K562 (cell line): ENCODE results near the gene RABGAP1L. TPM values are rescaled to one million over a fixed set of nuclear protein-coding genes. Genes with fewer than 3 reads are reported as not detected.

ENCODE experiments used
- BDP1 ChIP-seq: IDR thresholded peaks from 3 replicates; pipeline ENCODE4 v1.6.1; 2011; ENCODE audit not compliant: insufficient read length, insufficient read depth
- CHD4 ChIP-seq: fragments of 200-600 bp; sonication (generic); IDR thresholded peaks from 3 replicates; pipeline ENCODE4 v1.6.1; 2012; ENCODE audit warnings: low read depth, mild to moderate bottlenecking, mixed read lengths, low read length, inconsistent platforms; ENCODE audit not compliant: insufficient read depth, insufficient replicate concordance, poor library complexity, severe bottlenecking
- EGR1 ChIP-seq: fragments of 450-650 bp; conservative IDR thresholded peaks from 2 replicates; pipeline ENCODE4 v1.6.1; 2017; ENCODE audit warnings: mild to moderate bottlenecking
- EHMT2 ChIP-seq: fragments of 450-650 bp; IDR thresholded peaks from 2 replicates; pipeline ENCODE4 v1.6.1; 2018; ENCODE audit warnings: antibody characterized with exemption
- FOSL1 ChIP-seq: fragments of 200-800 bp; sonication (Bioruptor generic); conservative IDR thresholded peaks from 2 replicates; pipeline ENCODE4 v1.6.1; 2016; ENCODE audit warnings: missing genetic modification characterization, missing compliant biosample characterization
- GTF2A2 ChIP-seq: IDR thresholded peaks from 2 replicates; pipeline ENCODE4 v1.6.1; 2016; ENCODE audit warnings: mild to moderate bottlenecking, missing genetic modification characterization, missing compliant biosample characterization
- KAT2B ChIP-seq: IDR thresholded peaks from one replicate; pipeline ENCODE4 v1.6.1; 2012; ENCODE audit warnings: low read depth, mild to moderate bottlenecking, control low read depth, inconsistent platforms, low read length, moderate library complexity
- NFXL1 ChIP-seq: fragments of 450-650 bp; formaldehyde crosslinking; IDR thresholded peaks from 2 replicates; pipeline ENCODE4 v1.4.0; 2021; ENCODE audit warnings: mild to moderate bottlenecking
- PTTG1 ChIP-seq: fragments of 450-650 bp; IDR thresholded peaks from 2 replicates; pipeline ENCODE4 v1.6.1; 2016; ENCODE audit warnings: low read depth, mild to moderate bottlenecking, missing genetic modification characterization, missing compliant biosample characterization
- TARDBP ChIP-seq: fragments of 450-650 bp; IDR thresholded peaks from 2 replicates; pipeline ENCODE4 v1.6.1; 2016
- ZBTB7A ChIP-seq: IDR thresholded peaks from 2 replicates; pipeline ENCODE4 v1.6.1; 2011; ENCODE audit warnings: low read depth, mild to moderate bottlenecking, low read length, moderate library complexity, borderline replicate concordance; ENCODE audit not compliant: control insufficient read depth
- ZNF124 ChIP-seq: sonication (generic); formaldehyde crosslinking; IDR thresholded peaks from 2 replicates; pipeline ENCODE4 v1.8.1; 2022; ENCODE audit warnings: missing genetic modification reagents
- ZSCAN32 ChIP-seq: fragments of 450-650 bp; formaldehyde crosslinking; IDR thresholded peaks from 2 replicates; pipeline ENCODE4 v1.4.0; 2020; ENCODE audit warnings: mild to moderate bottlenecking, moderate library complexity
- polyA plus RNA-seq, 8 experiments: library from polyadenylated mRNA; depleted of rRNA in 4 of 8; stranded (reverse) in 5 of 8; unstranded in 3 of 8; fragments of >200 nt; fragmentation: Nextera tagmentation in 2 of 8; fragmentation: Illumina TruSeq in 1 of 8; extraction: Ambion mirVana in 2 of 8; extraction: Trizol in 1 of 8; gene quantifications; 2 replicates each; pipeline versions ENCODE4 v1.2.1 to v1.2.3, GENCODE V29; 2011 to 2014; ENCODE audit warnings: inconsistent platforms in 1 of 8, missing spikeins in 1 of 8
- total RNA-seq, 7 experiments: library from RNA; depleted of rRNA in 6 of 7; stranded (reverse); fragments of >200 nt in 6 of 7; fragmentation: Illumina TruSeq in 2 of 7; extraction: Trizol in 2 of 7; gene quantifications; 2 replicates each; pipeline versions ENCODE4 v1.2.1 to v1.2.3, GENCODE V29; 2011 to 2021; ENCODE audit warnings: low replicate concordance in 1 of 7
- TF ChIP-seq, protein P1 (sequence below), 3 experiments: fragments of 200-800 bp in 1 of 3; sonication (Bioruptor generic) in 1 of 3; sonication (generic) in 1 of 3; formaldehyde crosslinking in 1 of 3; IDR thresholded peaks; 2 replicates each; pipeline versions ENCODE4 v1.6.1 to v1.8.0; 2016 to 2022; ENCODE audit warnings: mild to moderate bottlenecking in 2 of 3, missing compliant biosample characterization in 2 of 3, missing genetic modification characterization in 2 of 3, missing genetic modification reagents in 1 of 3
- TF ChIP-seq, protein P2 (sequence below): fragments of 450-650 bp; formaldehyde crosslinking; IDR thresholded peaks from 2 replicates; pipeline ENCODE4 v1.4.0; 2020; ENCODE audit warnings: mild to moderate bottlenecking
- TF ChIP-seq, protein P3 (sequence below): fragments of 450-650 bp; IDR thresholded peaks from 2 replicates; pipeline ENCODE4 v1.7.0; 2016; ENCODE audit warnings: borderline replicate concordance
- TF ChIP-seq, protein P4 (sequence below): sonication (generic); formaldehyde crosslinking; IDR thresholded peaks from 2 replicates; pipeline ENCODE4 v1.8.0; 2022; ENCODE audit warnings: mild to moderate bottlenecking, missing genetic modification reagents
- TF ChIP-seq, protein P5 (sequence below), 2 experiments: fragments of 250-450 bp in 1 of 2; fragments of 450-650 bp in 1 of 2; sonication (Bioruptor Pico) in 1 of 2; IDR thresholded peaks; 2 replicates each; pipeline versions ENCODE4 v1.6.1 to v1.8.0; 2016 to 2021; ENCODE audit warnings: mild to moderate bottlenecking in 2 of 2, moderate library complexity in 2 of 2, missing compliant biosample characterization in 1 of 2, missing genetic modification characterization in 1 of 2
- TF ChIP-seq, protein P6 (sequence below): fragments of 250-450 bp; sonication (Bioruptor Pico); IDR thresholded peaks from 2 replicates; pipeline ENCODE4 v1.8.0; 2022; ENCODE audit warnings: moderate library complexity, mild to moderate bottlenecking, inconsistent platforms

Gene RABGAP1L
- total and polyA plus RNA-seq, 9 of the 15 experiments (the other 6 are each of a cell fraction or from before 2014, with no cell fraction given), result 16.5 to 44.9 (median 26.7) TPM

DNA sequence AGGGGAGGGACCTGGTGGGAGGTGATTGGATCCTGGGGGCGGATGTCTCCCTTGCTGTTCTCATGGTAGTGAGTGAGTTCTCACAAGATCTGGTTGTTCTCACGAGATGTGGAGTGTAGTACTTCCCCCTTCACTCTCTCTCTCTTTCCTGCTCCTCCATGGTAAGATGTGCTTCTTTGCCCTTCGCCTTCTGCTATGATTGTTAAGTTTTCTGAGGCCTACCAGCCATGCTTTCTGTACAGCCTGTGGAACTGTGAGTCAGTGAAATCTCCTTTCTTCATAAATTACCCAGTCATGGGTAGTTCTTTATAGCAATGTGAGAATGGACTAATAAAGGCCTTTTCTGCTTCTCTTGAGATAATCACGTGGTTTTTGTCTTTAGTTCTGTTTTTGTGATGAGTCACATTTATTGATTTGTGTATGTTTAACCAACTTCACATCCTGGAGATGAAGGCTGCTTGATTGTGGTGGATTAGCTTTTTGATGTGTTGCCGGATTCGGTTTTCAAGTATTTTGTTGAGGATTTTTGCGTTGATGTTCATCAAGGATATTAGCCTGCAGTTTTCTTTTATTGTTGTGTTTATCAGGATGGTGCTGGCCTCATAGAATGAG lies 45.5 kb downstream of the RABGAP1L start (continued):
- TF ChIP-seq, protein P1, sequence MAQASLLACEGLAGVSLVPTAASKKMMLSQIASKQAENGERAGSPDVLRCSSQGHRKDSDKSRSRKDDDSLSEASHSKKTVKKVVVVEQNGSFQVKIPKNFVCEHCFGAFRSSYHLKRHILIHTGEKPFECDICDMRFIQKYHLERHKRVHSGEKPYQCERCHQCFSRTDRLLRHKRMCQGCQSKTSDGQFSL (CRISPR knock-in tag; IDR thresholded peaks at IDR 0.05), result no peak
- TF ChIP-seq, protein P1 (tag; IDR thresholded peaks at IDR 0.05), result no peak
- TF ChIP-seq NFXL1 (CRISPR knock-in tag), result no peak
- TF ChIP-seq, protein P2, sequence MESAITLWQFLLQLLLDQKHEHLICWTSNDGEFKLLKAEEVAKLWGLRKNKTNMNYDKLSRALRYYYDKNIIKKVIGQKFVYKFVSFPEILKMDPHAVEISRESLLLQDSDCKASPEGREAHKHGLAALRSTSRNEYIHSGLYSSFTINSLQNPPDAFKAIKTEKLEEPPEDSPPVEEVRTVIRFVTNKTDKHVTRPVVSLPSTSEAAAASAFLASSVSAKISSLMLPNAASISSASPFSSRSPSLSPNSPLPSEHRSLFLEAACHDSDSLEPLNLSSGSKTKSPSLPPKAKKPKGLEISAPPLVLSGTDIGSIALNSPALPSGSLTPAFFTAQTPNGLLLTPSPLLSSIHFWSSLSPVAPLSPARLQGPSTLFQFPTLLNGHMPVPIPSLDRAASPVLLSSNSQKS (CRISPR knock-in tag), result no peak
- no peak for TF ChIP-seq GTF2A2
- TF ChIP-seq ZSCAN32 (CRISPR knock-in tag), result no peak
- TF ChIP-seq, protein P3, sequence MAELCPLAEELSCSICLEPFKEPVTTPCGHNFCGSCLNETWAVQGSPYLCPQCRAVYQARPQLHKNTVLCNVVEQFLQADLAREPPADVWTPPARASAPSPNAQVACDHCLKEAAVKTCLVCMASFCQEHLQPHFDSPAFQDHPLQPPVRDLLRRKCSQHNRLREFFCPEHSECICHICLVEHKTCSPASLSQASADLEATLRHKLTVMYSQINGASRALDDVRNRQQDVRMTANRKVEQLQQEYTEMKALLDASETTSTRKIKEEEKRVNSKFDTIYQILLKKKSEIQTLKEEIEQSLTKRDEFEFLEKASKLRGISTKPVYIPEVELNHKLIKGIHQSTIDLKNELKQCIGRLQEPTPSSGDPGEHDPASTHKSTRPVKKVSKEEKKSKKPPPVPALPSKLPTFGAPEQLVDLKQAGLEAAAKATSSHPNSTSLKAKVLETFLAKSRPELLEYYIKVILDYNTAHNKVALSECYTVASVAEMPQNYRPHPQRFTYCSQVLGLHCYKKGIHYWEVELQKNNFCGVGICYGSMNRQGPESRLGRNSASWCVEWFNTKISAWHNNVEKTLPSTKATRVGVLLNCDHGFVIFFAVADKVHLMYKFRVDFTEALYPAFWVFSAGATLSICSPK, result no peak
- TF ChIP-seq, protein P4, sequence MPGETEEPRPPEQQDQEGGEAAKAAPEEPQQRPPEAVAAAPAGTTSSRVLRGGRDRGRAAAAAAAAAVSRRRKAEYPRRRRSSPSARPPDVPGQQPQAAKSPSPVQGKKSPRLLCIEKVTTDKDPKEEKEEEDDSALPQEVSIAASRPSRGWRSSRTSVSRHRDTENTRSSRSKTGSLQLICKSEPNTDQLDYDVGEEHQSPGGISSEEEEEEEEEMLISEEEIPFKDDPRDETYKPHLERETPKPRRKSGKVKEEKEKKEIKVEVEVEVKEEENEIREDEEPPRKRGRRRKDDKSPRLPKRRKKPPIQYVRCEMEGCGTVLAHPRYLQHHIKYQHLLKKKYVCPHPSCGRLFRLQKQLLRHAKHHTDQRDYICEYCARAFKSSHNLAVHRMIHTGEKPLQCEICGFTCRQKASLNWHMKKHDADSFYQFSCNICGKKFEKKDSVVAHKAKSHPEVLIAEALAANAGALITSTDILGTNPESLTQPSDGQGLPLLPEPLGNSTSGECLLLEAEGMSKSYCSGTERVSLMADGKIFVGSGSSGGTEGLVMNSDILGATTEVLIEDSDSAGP (CRISPR knock-in tag), result no peak
- no peak for TF ChIP-seq ZNF124 (CRISPR knock-in tag)
- TF ChIP-seq EHMT2, result peak; percentile 35; the same call in 1 of the 2 replicates
- TF ChIP-seq TARDBP, result no peak
- no peak for TF ChIP-seq KAT2B
- no peak for TF ChIP-seq BDP1
- TF ChIP-seq ZBTB7A, result no peak
- TF ChIP-seq FOSL1 (tag), result peak; percentile 89
- TF ChIP-seq, protein P5, sequence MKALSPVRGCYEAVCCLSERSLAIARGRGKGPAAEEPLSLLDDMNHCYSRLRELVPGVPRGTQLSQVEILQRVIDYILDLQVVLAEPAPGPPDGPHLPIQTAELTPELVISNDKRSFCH (CRISPR knock-in tag; IDR thresholded peaks at IDR 0.05), result no peak
- TF ChIP-seq, protein P5 (tag; IDR thresholded peaks at IDR 0.05), result peak; percentile 14; the same call in 1 of the 2 replicates
- peak; percentile 75 for TF ChIP-seq EGR1
- TF ChIP-seq PTTG1 (tag), result no peak
- TF ChIP-seq, protein P6, sequence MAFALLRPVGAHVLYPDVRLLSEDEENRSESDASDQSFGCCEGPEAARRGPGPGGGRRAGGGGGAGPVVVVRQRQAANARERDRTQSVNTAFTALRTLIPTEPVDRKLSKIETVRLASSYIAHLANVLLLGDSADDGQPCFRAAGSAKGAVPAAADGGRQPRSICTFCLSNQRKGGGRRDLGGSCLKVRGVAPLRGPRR (CRISPR knock-in tag), result no peak
- TF ChIP-seq CHD4, result no peak
